HG03439 (cell line): Measurements from ENCODE around the gene PHF1.
A peak's percentile ranks its signal among the peaks of the same experiment; 100 is the strongest.
"Not testable (repeated sequence)": the region's sequence is repeated elsewhere in the genome, so short reads cannot be mapped to it uniquely, and the experiment has no call there.

Experiments
- ATAC-seq: cut with Tn5 transposase; IDR thresholded peaks from one replicate; pipeline ENCODE4 v1.9.1; 2021; ENCODE audit warnings: mild to moderate bottlenecking, moderate library complexity; ENCODE audit not compliant: unreplicated experiment

The PHF1 gene

DNA sequence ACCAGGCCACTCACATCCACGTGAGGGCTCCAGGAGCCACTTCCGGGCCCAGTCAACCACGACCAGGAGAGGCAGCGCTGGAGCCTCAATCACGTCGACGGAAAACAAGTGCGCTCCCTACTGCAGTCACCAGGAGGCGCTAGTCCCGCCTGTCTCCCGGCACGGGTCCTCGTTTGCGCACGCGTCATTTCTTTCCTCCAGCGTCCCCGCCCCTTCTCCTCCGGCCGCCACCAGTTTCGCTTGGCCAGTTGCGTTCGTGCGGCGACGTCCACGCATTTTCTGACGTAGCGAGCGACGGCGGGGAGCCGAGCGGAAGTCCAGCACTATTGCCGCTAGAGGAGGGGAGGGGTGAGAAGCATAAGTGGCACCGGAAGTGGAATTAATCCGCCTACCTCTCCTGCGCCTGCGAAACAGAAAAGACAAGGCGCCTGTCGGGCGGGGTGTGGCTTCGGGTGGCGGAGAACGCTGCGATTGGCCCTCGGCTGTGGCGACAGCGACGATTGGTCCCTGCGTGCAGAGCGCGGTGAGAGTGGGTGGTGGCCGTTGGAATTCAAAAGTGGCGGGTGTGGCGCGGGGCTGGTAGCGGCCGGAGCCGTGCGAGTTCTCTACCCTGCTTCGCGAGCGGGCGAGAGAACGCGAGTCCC, 19.4 kb upstream of the PHF1 start, which contains the start of gene KIFC1:
KIFC1 (plus strand) TSS at position 546 of the 644 bp plus-strand sequence. CDS start 163 bp downstream, outside the sequence.
- ATAC-seq, result peak; percentile 88

DNA sequence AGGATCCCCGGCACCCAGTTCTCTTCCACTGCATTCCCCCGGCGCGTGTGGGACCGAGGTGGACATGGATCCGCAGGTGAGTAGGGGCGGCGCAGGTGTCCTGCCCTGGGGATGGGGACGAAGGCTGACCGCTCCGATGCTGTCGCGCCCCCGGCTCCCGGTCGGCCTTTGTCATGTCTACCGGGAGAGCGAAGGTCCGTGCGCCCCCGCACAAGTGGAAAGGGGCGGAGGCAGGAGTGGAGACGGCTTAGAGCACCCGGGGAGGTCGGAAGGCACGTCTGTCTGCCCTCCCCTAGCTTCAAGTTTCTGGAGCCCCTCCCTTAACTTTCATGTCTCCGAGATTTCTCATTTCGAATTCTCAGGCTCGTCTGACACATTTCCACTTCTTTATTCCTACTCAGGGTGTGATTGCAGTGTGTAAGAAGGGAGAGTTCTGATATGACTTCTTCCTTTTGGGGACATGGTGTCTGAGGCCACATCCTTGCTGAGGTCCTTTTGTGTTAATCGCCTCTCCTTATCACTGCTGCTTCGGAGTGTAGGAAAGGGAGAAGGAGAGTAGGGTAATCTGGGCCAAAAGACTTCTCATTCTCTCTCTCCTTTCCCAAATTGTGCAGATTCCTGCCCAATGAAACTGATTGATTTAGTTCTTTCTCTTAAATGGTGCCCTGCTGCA, 18.8 kb upstream of the PHF1 start:
- ATAC-seq, result peak; percentile 14

DNA sequence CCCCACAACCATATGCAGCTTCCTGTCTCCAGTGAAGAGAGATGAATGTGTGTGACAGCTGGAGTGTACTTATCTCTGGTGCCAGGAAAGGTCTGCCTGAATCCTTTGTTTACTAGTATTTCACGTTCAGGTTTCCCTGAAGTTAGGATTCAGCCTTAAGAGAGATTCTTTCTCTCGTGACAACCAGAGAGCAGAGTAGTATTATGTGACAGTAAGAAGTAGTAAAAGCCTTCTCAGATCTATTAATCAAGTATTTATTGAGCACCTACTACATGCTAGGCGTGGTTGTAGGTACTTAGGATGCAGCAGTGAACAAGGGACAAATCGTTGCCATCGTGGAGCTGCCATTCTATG, 18.2 kb upstream of the PHF1 start:
- ATAC-seq, result no peak

DNA sequence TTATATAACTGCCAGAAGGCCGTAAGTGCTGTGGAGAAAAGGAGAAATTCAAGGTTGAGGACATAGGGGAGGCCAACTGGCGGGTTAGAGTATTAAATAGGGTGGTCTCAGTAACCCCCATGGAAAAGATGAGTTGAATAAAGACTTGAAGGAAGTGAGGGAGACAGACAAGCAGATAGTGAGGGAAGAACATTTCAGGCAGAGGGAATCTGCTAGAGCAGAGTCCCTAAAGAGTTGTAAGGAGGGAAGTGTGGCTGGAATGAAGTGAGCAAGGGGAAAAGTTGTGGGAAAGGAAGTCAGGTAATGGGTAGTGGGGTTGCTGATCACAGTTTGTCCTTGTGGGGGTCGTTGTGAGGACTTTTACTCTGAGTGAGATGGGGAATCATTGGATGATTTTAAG, 17.8 kb upstream of the PHF1 start:
- no peak for ATAC-seq

DNA sequence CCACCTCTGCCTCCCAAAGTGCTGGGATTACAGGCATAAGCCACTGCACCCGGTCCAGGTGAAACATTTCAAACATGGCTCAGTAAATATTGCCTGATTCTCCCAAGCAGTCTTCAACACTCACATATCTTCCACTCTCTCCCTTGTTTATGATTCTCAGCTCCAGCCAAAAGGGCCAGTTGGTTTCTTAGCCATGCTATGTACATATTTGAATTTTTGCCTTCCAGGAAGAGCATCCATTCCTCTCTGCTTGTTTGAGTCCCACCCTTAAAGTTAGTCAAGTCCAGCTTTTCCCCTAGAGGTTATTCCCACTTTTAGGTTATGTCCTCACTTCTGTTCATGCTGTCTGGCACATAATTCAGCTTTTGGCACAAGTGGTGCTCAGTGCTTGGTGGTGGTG, 13.3 kb upstream of the PHF1 start:
- ATAC-seq, result no peak

DNA sequence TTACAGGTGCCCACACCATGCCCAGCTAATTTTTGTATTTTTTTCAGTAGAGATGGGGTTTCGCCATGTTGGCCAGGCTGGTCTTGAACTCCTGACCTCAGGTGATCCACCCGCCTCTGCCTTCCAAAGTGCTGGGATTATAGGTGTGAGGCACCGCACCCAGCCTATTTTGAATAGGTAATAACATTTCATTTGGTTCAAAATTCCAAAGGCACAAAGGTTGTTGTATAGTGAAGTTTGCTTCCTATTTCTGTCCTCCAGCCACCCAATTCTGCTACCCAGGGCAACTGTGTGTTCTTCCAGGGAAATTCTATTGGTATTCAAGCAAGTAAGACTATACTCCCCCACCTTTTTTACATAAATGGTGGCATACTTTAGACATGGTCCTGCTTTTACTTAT, 12.2 kb upstream of the PHF1 start:
- ATAC-seq, result not testable (repeated sequence)

DNA sequence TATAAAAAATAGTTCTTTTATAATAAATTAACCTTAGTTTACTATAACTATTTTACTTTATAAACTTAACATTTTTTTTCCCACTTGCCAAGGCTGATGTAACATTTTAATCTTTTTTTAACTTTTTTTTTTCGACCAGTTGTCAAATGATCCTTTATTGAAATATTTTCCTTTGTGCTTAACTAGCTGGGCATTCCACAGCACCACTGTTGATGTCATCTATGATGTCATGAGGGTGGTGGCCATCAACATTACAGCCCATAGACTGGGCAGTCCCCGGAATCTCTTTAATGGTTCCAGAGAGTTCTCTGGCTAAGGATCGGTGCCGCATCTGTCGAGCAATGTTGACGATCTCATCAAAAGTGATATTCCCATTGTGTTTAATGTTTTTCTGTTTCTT, 10.9 kb upstream of the PHF1 start:
- ATAC-seq, result not testable (repeated sequence)

DNA sequence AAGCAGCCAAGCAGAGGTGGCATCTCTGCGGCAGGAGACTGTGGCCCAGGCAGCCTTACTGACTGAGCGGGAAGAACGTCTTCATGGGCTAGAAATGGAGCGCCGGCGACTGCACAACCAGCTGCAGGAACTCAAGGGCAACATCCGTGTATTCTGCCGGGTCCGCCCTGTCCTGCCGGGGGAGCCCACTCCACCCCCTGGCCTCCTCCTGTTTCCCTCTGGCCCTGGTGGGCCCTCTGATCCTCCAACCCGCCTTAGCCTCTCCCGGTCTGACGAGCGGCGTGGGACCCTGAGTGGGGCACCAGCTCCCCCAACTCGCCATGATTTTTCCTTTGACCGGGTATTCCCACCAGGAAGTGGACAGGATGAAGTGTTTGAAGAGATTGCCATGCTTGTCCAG, 5.9 kb upstream of the PHF1 start:
- ATAC-seq, result no peak

DNA sequence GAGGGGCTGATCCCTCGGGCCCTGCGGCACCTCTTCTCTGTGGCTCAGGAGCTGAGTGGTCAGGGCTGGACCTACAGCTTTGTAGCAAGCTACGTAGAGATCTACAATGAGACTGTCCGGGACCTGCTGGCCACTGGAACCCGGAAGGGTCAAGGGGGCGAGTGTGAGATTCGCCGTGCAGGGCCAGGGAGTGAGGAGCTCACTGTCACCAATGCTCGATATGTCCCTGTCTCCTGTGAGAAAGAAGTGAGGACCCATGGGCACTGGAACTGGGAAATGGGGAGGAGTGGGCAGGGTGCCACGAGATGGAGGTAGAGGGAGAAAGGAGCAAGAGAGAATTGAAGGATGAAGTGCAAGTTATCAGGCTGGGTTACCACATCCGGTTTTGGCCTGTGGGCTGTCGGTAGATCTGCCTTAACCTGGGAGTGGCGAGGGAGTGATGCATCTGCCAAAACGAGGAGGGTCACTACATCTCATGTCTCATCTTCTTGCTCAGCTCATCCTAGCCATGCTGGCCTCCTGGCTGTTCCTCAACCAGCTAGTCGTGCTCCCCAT, 5.4 kb upstream of the PHF1 start:
- no peak for ATAC-seq

DNA sequence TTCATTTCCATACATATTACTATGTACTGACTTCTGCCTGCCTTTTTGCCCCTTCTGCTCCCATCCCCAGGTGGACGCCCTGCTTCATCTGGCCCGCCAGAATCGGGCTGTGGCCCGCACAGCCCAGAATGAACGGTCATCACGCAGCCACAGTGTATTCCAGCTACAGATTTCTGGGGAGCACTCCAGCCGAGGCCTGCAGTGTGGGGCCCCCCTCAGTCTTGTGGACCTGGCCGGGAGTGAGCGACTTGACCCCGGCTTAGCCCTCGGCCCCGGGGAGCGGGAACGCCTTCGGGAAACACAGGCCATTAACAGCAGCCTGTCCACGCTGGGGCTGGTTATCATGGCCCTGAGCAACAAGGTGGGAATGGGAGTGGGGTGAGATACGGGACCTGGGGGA, 4.7 kb upstream of the PHF1 start:
- no peak for ATAC-seq

DNA sequence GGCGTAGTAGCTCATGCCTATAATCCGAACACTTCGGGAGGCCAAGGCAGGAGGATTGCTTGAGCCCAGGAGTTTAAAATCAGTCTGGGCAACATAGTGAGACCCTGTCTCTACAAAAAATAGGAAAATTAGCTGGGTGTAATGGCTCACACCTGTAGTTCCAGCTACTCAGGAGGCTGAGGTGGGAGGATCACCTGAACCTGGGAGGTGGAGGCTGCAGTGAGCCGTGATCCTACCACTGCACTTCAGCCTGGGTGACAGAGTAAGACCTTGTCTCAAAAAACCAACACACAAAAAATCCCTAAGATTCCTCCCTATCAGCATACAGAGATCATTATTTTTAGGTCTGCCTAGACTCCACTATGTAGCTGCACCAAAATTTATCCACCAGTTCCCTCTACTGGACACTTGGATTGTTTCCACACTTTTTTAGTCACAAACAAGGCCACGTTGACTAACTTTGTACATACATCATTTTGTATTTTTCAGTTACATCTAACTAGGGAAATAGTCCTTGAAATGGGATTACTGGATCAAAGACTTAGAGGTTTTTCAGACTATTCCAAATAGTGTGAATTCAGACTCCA, 3.6 kb upstream of the PHF1 start:
- no peak for ATAC-seq

DNA sequence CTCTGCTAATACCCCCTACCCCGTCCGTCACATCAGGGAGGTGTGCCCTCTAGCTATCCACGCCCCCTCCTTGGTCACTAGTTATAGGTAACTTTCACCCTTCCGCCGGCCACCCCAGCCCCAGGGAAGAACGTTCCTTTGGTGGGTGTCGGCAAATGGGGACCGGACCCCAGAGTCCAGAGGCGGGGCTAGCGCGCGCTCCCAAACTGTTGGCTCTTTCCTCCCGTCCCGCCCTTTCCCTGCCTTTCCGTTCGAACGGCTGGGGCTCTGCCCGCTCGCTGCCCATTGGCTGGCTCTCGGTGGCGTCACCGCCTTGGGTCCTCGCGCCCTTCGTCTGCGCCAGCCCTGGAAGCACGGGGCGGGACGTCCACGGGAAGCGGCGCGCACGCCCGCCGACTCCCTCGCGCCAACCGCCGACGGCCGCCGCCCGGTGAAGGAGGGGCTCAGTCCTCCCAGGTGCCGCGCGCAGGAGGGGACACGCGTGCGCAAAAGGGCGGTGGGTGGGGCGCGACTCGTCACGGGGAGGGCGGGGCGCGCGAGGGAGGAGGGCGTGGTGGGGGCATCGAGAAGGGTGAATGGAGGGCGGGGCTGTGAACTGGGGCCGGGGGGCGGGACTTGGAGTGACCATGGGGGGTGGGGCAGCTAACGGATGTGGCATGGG, 634 bp upstream of the PHF1 start:
- ATAC-seq, result peak; percentile 77

DNA sequence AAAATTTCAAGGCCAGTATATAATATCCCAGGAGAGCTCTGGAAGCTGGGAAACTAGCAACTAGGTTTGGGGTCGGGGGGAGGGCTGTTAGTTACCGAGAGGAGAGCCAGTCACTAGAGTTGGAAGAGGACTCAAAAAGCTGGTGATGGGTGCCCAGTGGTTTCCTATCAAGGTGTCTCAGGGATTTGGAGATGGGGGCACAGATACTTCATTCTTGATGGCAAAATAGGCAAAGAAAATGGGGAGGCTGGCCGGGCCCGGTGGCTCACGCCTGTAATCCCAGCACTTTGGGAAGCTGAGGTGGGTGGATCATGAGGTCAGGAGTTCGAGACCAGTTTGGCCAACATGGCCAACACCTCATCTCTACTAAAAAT, 805 bp downstream of the PHF1 start:
- no peak for ATAC-seq

DNA sequence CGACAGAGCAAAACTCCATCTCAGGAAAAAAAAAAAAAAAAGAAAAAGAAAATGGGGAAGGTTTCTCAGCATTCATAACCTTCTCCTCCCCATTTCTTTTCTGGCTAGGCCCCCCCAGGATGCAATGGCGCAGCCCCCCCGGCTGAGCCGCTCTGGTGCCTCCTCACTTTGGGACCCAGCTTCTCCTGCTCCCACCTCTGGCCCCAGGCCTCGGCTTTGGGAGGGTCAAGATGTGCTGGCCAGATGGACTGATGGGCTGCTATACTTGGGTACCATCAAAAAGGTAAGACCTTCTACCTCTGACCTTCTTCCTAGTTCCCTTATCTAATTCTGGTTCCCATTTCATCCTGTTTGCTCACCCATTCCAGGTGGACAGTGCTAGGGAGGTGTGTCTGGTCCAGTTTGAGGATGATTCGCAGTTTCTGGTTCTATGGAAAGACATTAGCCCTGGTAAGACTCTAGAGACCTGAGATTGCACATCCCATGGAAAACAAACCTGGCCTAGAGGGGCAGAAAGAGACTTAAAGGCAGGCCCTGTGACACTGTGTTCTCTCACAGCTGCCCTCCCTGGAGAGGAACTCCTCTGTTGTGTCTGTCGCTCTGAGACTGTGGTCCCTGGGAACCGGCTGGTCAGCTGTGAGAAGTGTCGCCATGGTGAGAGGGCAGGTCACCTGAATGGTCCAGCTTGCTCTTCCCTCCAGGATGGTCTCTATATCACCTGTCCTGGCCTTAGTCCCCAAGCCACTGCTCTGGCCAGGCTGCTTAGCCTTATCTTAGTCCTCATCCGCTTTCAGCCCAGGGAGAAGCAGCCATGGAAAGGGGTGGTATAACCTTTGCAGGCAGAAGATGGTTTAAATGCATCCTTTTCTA, 1.6 kb downstream of the PHF1 start:
- no peak for ATAC-seq

DNA sequence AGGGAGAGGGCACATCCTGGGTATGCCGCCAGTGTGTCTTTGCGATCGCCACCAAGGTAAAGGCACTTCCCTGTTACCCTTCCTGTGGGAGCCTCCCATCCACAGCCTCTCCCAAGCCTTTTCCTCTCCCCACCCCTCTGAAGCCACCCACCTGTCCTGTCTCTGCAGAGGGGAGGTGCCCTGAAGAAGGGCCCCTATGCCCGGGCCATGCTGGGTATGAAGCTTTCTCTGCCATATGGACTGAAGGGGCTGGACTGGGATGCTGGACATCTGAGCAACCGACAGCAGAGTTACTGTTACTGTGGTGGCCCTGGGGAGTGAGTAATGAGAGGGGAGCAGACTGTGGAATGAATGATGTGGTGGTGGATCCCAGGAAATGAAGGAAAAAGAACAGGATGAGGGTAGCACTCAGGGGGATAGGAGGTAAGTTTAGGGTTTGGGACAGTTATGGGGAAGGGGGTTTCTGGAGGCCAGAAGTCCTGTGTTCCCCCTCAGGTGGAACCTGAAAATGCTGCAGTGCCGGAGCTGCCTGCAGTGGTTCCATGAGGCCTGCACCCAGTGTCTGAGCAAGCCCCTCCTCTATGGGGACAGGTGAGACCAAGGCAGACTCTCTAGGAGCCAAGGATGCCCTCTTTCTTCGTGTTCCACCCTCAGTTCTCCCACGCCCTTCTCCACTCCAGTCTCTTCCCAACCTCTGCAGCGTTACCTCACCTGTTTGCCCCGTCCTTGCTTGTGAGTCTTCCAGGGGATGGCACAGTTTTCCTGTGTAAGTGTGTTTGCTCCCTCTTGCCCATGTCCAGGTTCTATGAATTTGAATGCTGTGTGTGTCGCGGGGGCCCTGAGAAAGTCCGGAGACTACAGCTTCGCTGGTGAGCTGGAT, 2.7 kb downstream of the PHF1 start:
- ATAC-seq, result no peak

DNA sequence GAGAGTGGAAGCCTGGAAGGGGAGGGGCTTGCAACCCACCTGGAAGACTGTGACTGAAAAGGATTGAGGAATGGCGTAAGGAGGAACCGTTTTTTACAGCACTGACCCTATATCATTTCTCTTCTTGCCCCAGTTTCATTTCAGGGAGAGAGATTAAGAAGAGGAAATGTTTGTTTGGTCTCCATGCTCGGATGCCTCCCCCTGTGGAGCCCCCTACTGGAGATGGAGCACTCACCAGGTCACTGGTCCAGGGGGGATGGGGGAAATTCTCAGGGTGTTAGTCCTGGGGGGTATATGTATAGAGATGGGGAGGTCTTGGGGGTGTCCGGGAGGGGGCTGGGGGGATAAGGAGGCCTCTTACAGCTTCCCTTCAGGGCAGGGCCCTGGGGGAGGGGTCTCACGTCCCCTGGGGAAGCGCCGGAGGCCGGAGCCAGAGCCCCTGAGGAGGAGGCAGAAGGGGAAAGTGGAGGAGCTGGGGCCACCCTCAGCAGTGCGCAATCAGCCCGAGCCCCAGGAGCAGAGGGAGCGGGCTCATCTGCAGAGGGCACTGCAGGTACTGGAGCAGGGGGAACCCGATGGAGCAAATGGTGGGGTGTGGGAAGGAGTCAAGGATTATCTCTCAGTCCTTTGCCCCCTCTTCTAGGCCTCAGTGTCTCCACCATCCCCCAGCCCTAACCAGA, 3.9 kb downstream of the PHF1 start:
- ATAC-seq, result no peak

DNA sequence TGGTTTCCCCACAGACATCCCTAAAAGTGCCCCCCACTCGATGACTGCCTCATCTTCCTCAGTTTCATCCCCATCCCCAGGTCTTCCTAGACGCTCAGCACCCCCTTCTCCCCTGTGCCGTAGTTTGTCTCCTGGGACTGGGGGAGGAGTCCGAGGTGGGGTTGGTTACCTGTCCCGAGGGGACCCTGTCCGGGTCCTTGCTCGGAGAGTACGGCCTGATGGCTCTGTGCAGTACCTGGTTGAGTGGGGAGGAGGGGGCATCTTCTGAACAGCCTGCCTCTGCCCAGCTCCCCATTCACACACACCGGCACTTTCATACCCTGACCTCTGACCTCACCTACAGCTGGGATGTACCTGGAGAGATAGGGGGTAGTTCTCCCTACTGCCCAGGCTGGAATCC, 5.0 kb downstream of the PHF1 start:
- no peak for ATAC-seq

DNA sequence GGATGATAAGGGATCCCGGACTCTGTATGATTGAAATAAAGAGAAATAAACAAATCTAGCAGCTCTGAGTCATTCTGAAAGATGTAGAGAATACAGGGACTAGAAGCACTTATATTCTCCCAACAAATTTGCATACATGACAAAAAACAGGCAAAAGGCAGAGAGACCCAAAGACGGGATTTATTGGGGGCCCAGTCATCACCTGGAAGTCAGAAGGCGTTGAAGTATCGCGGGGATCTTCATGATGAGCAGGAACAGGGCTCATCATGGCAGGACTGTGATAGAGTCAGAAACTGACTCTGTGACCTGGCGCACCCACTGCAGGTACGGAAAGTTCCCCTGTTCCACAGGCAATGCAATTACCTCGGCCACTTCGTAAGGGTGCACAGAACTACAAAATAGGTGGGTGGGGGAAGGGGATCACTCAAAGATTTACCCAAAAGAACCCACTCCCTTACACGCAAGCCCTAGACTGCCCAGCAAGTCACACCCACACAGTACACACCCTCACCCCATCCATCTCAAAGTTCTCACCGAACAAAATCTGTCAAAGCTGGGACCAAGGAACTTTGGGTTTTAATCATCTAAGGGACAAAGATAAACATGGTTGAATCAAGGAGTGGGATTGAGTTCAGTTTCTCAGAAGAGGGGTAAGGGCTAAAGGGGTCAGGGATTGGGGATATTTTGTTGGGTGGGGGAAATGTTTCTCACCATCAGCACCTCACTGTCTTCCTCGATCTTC, 5.7 kb downstream of the PHF1 start:
- no peak for ATAC-seq
